ENCODE data around the gene SPATA32. TPM values are rescaled to one million over a fixed set of nuclear protein-coding genes. Genes with fewer than 3 reads are reported as not detected.

The SPATA32 gene
- total RNA-seq, 1 experiment from 2014 or later = 0.15 TPM

DNA sequence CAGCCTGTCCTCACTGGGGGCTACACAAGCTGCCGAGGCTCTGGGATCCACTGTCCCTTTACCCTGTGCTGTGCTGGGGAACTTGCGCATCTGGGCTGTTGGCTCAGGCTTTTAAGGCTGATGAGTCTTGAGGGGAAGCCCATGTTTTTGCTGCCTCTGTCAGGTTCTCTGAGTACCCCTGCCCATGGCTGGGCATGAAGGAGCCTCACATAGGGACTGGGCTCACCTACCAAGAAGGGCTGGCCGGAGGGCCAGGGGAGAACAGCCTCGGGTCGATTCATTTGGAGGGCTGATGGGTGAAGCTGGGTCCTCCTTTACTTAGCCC lies 25.6 kb downstream of the SPATA32 start:
- BruUV-seq (replicated peaks) = no TSS peak
- Histone ChIP-seq H2AFZ (ENCODE audit: low read depth, low read length, poor library complexity, severe bottlenecking) (no peak overlapping the region), H3K4me1 (ENCODE audit: control insufficient read depth in 1 of 2, insufficient read depth in 2 of 2, low read length in 2 of 2) (peaks cover 6 to 13% of the 10 kb centered on the region in 2 experiments; a peak in 3 of 4 replicates), H3K9ac (ENCODE audit: low read length) (no peak overlapping the region), H3K9me2 (ENCODE audit: insufficient read depth) (no peaks in the 10 kb centered on the region), H3K36me3 (ENCODE audit: control insufficient read depth in 1 of 2, insufficient read depth in 2 of 2, low read length in 2 of 2) (no peaks in the 10 kb centered on the region), H3K79me2 (ENCODE audit: insufficient read depth, low read length) (no peaks in the 10 kb centered on the region), H3K4me3 (replicated peaks in 1 of 2; ENCODE audit: low read depth in 1 of 2, low read length in 2 of 2) (no peak overlapping the region), H3K4me2 (ENCODE audit: low read length) (no peak overlapping the region), H3K9me3 (ENCODE audit: control insufficient read depth in 1 of 2, insufficient read depth in 1 of 2, low read depth in 1 of 2, low read length in 2 of 2) (no peaks in the 10 kb centered on the region), H3K27me3 (ENCODE audit: insufficient read depth, low read length) (no peaks in the 10 kb centered on the region), H3K27ac (ENCODE audit: low read depth, low read length) (no peak overlapping the region), H4K20me1 (ENCODE audit: insufficient read depth) (no peaks in the 10 kb centered on the region)
- RAD21 ChIA-PET (ENCODE audit: low non-redundant PET in 1 of 2, low total read pairs in 2 of 2, uncharacterized antibody in 2 of 2, unreplicated experiment in 2 of 2) = interaction anchor here in 1 of 2 experiments (1.0 kb wide), 1 partner anchor 101 kb away, joined by 4 read pairs; the partner anchor contains the start of gene ACBD4
- intact Hi-C loops (cut with micrococcal nuclease) = no loop called here
- ATAC-seq (no peak), DNase-seq (ENCODE audit: low read depth, low spot score) (no peak)
- POLR2A ChIA-PET = no interaction called here
- CTCF ChIA-PET = interaction anchor here (0.7 to 3.4 kb wide), 8 partner anchors 8 to 135 kb away, joined by 3 to 34 read pairs (median 4); partner anchors contain the start of gene ACBD4
- TF ChIP-seq, protein P1, sequence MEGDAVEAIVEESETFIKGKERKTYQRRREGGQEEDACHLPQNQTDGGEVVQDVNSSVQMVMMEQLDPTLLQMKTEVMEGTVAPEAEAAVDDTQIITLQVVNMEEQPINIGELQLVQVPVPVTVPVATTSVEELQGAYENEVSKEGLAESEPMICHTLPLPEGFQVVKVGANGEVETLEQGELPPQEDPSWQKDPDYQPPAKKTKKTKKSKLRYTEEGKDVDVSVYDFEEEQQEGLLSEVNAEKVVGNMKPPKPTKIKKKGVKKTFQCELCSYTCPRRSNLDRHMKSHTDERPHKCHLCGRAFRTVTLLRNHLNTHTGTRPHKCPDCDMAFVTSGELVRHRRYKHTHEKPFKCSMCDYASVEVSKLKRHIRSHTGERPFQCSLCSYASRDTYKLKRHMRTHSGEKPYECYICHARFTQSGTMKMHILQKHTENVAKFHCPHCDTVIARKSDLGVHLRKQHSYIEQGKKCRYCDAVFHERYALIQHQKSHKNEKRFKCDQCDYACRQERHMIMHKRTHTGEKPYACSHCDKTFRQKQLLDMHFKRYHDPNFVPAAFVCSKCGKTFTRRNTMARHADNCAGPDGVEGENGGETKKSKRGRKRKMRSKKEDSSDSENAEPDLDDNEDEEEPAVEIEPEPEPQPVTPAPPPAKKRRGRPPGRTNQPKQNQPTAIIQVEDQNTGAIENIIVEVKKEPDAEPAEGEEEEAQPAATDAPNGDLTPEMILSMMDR (IDR thresholded peaks at IDR 0.05 in 2 of 3, conservative IDR thresholded peaks at IDR 0.05 in 1 of 3; ENCODE audit: borderline replicate concordance in 1 of 3, insufficient read depth in 1 of 3, low read depth in 2 of 3, low read length in 2 of 3) = no peak

DNA sequence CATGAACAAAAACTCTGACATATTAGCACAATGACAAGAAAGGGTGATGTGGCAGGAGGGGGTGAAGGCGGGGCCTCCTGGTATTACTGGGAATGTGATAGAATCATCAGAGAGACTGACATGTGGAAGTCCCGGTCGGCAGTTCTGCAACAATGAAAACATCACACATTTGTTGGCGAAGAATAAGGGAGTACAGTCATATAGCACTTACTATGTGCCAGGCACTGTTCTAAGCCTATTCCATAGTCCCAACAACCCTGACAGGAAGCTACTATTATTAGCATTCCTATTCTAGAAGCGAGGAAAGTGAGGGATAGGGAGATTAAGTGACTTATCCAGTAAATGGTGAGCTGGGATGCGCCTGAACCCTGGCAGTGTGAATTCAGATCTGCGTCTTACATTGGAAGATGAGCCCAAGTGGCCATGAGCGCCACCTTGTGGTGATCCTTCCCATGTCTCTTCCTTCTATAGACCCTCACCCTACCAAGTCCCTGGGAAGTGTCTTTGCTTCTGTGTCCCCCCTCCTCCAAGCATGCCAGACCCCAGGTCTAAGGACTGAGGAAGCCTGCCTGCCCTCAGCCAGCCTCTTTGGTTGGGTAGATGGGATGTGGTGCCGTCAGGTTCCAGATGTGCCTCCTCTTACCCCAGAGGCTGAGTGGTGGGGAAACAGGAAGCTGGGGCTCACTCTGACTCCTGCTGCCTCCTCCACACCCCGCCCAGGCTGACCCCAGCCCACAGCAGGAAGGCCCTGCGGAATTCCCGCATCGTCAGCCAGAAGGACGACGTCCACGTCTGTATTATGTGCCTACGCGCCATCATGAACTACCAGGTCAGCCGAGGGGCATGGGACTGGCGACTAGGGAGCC lies 26.2 kb downstream of the SPATA32 start:
- H3K9me2 ChIP-seq (ENCODE audit: insufficient read depth) = no peaks in the 10 kb centered on the region
- POLR2A ChIA-PET = no interaction called here
- RAD21 ChIA-PET (ENCODE audit: low non-redundant PET in 1 of 2, low total read pairs in 2 of 2, uncharacterized antibody in 2 of 2, unreplicated experiment in 2 of 2) = interaction anchor here (1.0 to 1.9 kb wide), 2 partner anchors 17 to 100 kb away, joined by 4 to 5 read pairs; partner anchors contain the start of gene ACBD4 (in 1 of the 2)
- no peak overlapping the region for H3K27ac ChIP-seq (ENCODE audit: low read depth, low read length)
- H3K36me3 ChIP-seq (ENCODE audit: control insufficient read depth in 1 of 2, insufficient read depth in 2 of 2, low read length in 2 of 2) = no peaks in the 10 kb centered on the region
- no peaks in the 10 kb centered on the region for H3K79me2 ChIP-seq (ENCODE audit: insufficient read depth, low read length)
- no peak overlapping the region for H3K4me2 ChIP-seq (ENCODE audit: low read length)
- BruUV-seq (replicated peaks) = no TSS peak
- no peaks in the 10 kb centered on the region for H3K27me3 ChIP-seq (ENCODE audit: insufficient read depth, low read length)
- CTCF ChIA-PET = interaction anchor here (0.7 to 3.4 kb wide), 12 partner anchors 8 to 190 kb away, joined by 3 to 34 read pairs (median 4); partner anchors contain the start of genes ACBD4 and MAP3K14
- no peaks in the 10 kb centered on the region for H4K20me1 ChIP-seq (ENCODE audit: insufficient read depth)
- intact Hi-C loops (cut with micrococcal nuclease) = loop anchor here (1.0 kb wide), 3 partner anchors 16 to 150 kb away; partner anchors contain the start of gene ACBD4
- no peak overlapping the region for H3K4me3 ChIP-seq (replicated peaks in 1 of 2; ENCODE audit: low read depth in 1 of 2, low read length in 2 of 2)
- DNase-seq (ENCODE audit: low read depth, low spot score) (peak; percentile 54), ATAC-seq (peak; percentile 69)
- peaks cover 12 to 19% of the 10 kb centered on the region in 2 experiments for H3K4me1 ChIP-seq (ENCODE audit: control insufficient read depth in 1 of 2, insufficient read depth in 2 of 2, low read length in 2 of 2)
- no peak overlapping the region for H2AFZ ChIP-seq (ENCODE audit: low read depth, low read length, poor library complexity, severe bottlenecking)
- TF ChIP-seq POLR2A (IDR thresholded peaks at IDR 0.05; ENCODE audit: borderline replicate concordance, extremely low read depth, insufficient read depth, insufficient read length) (no peak), RAD21 (IDR thresholded peaks at IDR 0.05; ENCODE audit: low read depth) (peak; percentile 71), TCF7L2 (IDR thresholded peaks at IDR 0.05; ENCODE audit: borderline replicate concordance, extremely low read depth, insufficient read depth, insufficient read length) (no peak), SP1 (IDR thresholded peaks at IDR 0.05; ENCODE audit: low read depth) (no peak)
- TF ChIP-seq, protein P1 (IDR thresholded peaks at IDR 0.05 in 2 of 3, conservative IDR thresholded peaks at IDR 0.05 in 1 of 3; ENCODE audit: borderline replicate concordance in 1 of 3, insufficient read depth in 1 of 3, low read depth in 2 of 3, low read length in 2 of 3) = peak; percentile 86 to 88 (median 86)
- no peak overlapping the region for H3K9ac ChIP-seq (ENCODE audit: low read length)
- H3K9me3 ChIP-seq (ENCODE audit: control insufficient read depth in 1 of 2, insufficient read depth in 1 of 2, low read depth in 1 of 2, low read length in 2 of 2) = no peaks in the 10 kb centered on the region

Measured in HCT116 (cell line).